ENCODE measurements around the gene CHCHD6.

Gene CHCHD6

GRCh38 chr3:126867190-126867862 is 163.3 kb downstream of the CHCHD6 start:
- no peak for DNase-seq

- no peak for DNase-seq
These were observed 163.8 kb downstream of the CHCHD6 start for GRCh38 chr3:126867863-126868200.

- no peak for DNase-seq
These were observed 166.7 kb downstream of the CHCHD6 start for GRCh38 chr3:126870608-126871210.

GRCh38 chr3:126872701-126873342 is 168.8 kb downstream of the CHCHD6 start:
- DNase-seq: no peak

GRCh38 chr3:126873416-126873815 is 169.4 kb downstream of the CHCHD6 start:
- no peak for DNase-seq

GRCh38 chr3:126878664-126879063 is 174.6 kb downstream of the CHCHD6 start:
- no peak for DNase-seq

GRCh38 chr3:126880901-126881300 is 176.9 kb downstream of the CHCHD6 start:
- peak; percentile 56 to 66 for DNase-seq

- no peak for DNase-seq
These were observed 177.8 kb downstream of the CHCHD6 start for GRCh38 chr3:126881861-126882260.

- DNase-seq: no peak
These were observed 179.2 kb downstream of the CHCHD6 start for GRCh38 chr3:126883241-126883640.

- DNase-seq: no peak
These were observed 181.4 kb downstream of the CHCHD6 start for GRCh38 chr3:126885425-126885824.

- no peak for DNase-seq
These were observed 182.2 kb downstream of the CHCHD6 start for GRCh38 chr3:126886217-126886616.

- DNase-seq: no peak
These were observed 183.6 kb downstream of the CHCHD6 start for GRCh38 chr3:126887686-126888085.

GRCh38 chr3:126888186-126888760 is 184.2 kb downstream of the CHCHD6 start:
- DNase-seq: no peak

- no peak for DNase-seq
These were observed 185.5 kb downstream of the CHCHD6 start for GRCh38 chr3:126889276-126890201.

- no peak for DNase-seq
These were observed 187.1 kb downstream of the CHCHD6 start for GRCh38 chr3:126891141-126891540.

- no peak for DNase-seq
These were observed 187.8 kb downstream of the CHCHD6 start for GRCh38 chr3:126891791-126892190.

- no peak for DNase-seq
These were observed 189.6 kb downstream of the CHCHD6 start for GRCh38 chr3:126893651-126894050.

GRCh38 chr3:126894475-126894874 is 190.4 kb downstream of the CHCHD6 start:
- DNase-seq: no peak

- DNase-seq: no peak
These were observed 191.4 kb downstream of the CHCHD6 start for GRCh38 chr3:126895178-126896066.

GRCh38 chr3:126896067-126896441 is 192.0 kb downstream of the CHCHD6 start:
- no peak for DNase-seq

- DNase-seq: no peak
These were observed 192.9 kb downstream of the CHCHD6 start for GRCh38 chr3:126896968-126897367.

GRCh38 chr3:126897943-126898342 is 193.9 kb downstream of the CHCHD6 start:
- no peak for DNase-seq

Measured in Kasumi-1 (cell line).